ENCODE data around the gene GRIK4. TPM values are rescaled to one million over a fixed set of nuclear protein-coding genes. Genes with fewer than 3 reads are reported as not detected.
"Not testable (repeated sequence)": the region's sequence is repeated elsewhere in the genome, so short reads cannot be mapped to it uniquely, and the experiment has no call there.

The GRIK4 gene
- polyA plus RNA-seq, 1 donor, result 1.3 TPM

DNA sequence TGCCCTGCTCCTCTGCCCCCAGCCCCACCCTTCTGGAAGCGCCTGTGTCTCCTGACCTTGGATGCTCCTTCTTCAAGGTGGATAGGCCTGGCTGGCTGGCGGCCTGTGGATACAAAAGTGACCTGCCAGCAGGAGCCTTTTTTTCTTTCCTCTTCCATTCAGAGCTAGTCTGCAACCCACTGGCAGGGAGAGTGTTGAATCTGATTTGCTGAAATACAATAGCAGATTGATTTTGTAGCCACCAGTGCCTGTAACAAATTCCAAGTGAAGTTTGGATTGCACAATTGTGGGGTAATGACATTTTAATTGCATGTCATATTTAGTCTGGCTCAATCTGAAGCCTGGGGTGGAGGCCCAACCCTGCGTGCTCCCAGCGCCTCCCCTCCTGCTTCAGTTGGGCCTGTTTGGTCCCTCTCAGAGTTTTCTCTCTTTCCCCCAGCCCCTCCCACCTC is 97.2 kb downstream of the GRIK4 start:
- no peak for DNase-seq

DNA sequence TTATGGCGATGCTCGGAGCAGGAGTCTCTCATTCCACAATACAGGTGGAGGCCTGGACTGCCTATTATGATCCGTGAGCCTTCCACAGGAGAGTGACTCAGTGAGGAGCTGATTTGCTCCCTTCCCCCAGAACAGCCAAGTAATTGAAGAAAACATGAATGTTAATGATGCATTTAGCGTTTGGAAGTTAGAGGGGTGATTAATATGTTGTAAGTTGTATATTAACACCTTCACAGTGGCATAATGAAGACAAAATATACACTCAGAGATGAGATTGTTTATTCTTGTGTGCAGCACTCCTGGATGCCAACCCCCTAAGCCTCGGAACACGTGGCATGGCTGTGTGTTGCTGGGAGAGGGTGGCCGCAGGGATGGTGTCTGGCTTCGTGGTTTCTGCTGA is 98.6 kb downstream of the GRIK4 start:
- DNase-seq, result no peak

DNA sequence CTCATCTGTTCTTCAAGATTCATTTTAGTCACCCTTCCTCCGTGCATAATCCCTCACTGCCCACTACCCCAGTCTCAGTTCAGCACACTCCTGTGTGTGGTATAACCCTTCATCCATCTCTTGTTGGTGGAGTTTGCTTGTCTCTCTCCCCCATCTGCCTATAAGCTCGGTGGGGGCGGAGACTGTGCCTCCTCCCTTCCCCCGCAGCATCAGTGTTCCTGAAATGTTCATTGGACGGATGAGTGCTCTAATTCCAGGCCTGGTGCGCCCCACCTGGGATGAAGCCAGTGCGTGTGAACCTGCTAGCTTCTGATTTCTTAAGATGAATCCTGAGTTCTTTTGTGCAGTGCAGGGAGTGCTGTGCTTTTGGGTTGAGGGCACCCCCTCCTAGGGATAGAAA is 100.0 kb downstream of the GRIK4 start:
- DNase-seq, result no peak

DNA sequence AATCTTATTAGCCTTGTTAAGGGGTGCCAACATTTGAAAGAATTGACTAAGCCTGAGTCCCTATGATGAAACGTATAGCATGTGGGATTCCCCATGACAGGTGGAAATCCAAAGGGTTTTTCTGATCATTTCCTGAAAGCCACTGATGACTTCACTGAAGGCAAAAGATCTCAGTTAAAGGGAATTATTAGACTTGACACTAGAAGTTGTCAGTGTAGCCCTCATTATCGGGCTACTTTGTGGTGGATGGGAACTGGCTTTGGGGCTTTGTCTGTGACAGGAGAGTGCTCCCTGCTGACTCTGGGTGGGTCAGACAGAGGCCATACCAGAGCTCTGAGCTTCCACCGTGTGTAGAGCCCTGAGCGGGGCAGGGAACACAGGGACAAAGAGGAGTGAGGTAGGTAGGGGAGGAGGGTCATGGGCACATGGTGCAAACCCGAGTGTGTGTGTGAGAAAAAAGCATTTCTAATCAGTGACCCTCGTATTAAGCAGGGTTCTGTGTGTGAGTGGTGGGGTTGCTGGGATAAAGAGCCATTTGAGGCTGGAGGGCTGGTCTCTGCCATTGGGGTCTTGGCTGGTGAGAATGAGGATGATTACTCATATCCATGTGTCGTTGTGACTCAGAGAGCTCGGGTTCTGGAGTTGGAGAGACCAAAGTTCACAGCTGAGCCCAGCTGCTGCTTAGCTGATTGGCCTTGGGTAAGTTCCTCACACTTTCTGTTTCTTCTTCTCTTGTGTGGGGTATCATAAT is 101.1 kb downstream of the GRIK4 start:
- no peak for DNase-seq

DNA sequence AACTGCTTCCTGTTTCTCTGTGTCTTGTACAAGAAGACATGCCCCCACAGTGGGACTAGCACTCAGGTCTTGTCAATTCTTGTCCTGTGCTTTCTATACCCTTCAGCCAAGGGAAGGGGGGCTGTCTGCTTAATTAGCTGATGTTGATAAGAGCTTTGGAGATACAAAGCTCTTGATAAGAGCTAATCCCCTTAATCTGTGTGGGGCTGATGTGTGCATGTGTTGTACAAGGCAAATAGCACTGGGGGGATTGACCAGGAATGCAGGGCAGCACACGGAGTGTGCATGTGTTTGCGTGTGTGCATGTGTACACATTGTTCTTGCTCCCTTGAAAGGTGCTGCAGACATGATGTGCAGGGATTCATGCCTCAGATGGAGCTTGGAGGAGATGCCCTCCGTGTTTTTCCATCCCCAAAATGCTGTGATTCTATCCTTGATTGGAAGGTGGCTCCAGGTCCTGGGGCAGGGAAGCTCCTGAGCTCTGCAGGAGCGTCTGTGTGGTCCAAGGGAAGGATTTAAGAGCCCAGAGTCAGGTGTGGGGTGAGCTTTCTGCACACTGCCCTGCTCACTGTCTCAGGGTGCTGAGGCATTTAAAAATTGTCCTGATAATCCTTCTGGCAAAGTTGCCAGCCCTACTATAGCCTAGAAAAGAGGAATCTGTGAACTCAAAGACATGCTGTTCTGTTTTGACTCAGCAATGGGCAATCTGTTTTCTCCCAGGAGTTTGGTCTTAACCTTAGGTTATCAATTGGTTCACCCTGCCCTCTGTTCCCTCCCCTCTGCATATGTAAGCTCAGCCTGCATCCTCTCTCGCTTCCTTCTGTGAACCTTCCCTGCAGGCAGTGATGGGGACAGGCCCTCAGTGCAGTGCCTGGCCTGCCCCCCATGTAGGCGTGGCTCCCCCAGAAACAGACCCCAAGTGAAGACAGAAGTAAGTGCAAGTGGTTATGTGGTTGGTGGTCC is 102.0 kb downstream of the GRIK4 start:
- DNase-seq, result no peak

DNA sequence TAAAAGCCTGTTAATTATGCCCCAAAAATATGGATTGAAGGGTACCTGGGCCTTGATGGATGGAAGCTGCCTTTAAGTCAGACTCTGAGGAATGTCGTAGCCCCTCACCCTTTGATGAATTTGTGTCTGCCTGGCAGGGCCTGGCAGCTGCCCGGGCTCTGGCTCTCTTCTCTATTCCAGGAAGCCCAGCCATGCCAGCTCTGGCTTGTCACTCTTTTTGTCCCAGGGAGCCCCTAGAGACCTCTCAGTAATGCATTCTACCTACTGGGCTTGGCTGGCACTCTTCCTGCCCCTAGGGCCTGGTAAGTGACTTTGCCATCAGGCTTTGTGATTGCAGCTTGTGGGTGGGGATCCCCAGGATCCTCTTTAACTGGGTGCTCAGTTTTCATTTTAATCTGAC is 103.8 kb downstream of the GRIK4 start:
- no peak for DNase-seq

DNA sequence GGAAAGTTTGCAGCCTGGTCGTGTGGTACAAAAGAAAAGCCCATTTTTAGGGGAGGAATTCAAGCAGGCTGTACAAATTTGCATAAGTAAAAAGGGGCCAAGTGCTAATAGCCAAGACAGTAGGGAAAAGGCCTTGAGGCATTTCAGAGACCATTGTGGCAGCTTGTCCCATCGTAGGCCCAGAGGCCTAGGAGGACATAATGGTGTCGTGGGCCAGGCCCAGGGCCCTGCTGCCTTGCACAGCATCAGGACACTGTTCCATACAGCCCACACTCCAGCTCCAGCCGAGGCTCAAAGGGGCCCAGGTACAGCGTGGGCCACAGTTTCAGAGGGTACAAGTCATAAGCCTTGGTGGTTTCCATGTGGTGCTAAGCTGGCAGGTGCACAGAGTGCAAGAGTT is 106.9 kb downstream of the GRIK4 start:
- no peak for DNase-seq

DNA sequence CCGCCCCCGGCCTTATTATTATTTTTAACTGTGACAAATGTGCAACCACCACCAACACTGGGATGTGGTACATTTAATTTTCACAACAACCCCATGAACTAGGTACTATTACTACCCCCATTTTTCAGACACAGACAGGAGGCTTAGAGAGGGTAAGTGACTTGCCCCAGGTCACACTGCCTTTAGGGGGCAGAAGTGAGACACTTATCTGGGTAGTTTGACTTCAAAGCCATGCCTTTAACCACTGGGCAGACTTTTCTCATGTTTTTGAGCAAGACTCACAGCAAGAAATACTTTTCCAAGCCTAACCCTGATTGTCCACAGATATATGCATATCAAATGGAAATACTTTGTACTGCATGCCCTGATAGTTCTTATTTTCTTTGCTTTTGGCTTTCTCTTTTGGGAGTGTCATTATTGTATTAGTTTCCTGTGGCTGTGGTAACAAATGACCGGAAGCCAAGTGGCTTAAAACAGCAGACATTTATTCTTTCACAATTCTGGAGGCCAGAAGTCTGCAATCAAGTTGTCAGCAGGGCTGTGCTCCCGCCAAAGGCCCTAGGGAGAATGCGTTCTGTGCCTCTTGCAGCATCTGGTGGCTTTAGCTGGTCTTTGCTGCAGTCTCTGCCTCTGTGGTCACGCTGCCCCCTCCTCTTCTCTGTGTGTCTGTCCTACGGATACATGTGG is 110.8 kb downstream of the GRIK4 start:
- DNase-seq, result no peak

DNA sequence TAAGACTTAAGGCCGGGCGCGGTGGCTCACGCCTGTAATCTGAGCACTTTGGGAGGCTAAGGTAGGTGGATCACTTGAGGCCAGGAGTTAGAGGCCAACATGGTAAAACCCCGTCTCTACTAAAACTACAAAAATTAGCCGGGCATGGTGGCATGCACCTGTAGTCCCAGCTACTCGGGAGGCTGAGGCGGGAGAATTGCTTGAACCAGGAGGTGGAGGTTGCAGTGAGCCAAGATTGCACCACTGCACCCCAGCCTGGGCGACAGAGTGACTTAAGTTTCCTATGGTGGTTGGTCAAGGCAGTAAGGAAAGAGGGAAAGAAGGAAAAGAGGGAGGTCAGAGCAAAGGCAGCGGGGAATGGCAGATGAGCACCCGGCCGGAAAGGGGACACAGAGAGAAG is 113.4 kb downstream of the GRIK4 start:
- DNase-seq, result not testable (repeated sequence)

DNA sequence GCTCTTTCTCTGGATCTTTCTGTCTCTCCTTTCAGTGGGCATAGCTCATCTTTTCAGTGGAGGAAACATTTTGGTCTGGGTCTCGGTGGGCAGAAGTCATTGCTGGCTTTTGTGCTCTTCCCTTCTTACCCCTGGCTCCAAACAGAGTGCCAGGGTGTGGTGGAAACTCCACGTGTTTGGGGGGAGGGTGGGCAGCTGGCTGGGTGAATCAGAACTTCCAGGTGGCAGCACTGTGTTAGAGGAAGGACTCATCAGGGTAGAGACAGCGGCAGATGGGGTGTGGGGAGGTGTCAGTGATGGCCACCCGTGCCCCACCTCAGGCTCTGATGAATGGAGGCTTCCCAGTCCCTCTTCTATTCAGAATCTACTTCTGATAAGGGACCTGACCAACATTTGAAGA is 114.0 kb downstream of the GRIK4 start:
- DNase-seq, result no peak

DNA sequence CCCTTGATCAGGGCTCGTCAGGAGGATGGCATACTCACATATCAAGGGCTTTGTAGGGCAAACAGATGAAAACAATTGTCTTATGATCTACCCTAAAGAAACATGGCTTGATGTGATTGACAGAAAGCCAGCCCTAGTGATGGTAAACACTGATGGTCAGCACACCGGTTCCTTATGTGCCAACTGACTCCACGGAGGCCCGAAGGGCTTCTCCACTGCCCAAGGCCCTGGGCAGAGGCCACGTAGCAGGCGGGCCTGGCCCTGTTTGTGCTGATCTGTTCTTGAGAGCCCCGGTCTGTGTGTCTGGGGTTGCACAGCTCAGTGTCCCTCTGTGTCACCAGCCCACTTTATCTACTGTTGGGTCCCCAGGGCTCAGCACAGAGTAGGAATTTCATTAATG is 115.2 kb downstream of the GRIK4 start:
- DNase-seq, result no peak

DNA sequence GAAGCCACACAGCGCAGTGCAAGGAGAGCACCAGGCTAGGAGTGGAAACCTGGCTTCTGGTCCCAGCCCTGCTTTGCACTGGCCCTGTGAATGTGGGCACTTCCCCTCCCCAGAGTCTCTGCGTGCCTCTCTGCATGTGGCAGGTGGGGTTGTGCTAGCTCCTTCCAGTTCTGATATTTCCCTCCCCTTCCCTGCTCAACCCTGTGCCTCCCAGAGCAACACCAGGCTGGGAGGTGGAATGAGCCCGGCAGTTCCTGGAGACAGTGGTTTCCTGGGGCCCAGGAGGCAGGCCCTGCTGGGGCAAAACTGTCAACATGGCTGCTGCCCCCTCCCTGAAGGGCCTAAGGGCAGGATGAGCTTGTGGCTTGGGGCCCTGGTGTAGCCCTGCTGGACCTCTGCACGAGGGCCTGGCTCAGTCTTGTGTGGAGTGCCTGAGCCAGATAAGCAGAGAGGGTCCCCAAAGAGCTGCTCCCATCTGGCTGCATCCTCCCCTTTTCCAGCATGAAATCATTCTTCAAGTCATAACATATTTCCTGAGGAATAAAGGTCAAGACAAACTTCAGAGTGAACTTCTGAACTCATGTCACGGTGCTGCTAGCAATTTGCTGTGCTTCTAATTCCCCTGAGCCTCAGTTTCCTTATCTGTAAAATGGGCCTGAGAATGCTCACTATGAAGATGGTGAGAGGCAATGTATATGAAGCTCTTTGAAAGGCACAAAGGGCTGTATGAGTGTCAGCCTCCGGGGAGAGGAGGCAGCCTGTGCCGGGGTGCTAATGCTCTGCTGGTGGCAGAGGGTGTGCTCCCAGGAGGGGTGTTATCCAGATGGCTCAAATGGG is 116.0 kb downstream of the GRIK4 start:
- no peak for DNase-seq

DNA sequence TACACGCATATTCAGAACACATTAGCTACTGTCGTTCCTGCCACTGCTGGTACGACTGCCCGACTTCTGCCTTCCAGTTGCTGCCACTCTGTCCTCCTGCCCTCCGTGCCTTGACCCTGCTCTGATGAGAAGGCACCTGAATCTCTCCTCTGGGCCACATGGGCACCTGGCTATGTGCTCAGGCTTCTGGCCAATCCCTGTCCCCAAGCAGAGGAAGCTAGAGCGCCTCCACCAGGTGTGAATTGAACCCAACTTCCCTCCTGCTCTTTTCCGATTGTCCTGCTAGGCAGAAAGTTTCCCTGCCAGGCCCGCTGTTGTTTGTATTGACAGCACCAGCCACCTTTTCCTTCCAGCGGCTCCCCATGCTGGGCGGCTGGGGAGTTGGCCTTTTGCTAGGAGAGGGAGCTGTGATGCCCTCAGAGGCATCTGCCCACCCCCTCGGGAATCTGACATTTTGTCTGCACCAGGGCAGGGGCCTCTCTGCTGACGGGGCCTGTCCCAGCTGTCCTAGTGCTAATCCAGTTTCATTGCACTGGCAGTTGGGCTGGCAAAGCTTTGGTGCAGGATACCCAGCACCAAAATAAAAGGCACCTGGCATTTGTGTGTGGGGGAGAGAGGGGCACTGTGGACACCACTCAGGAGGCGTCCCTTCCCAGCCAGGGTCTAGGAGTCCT is 118.0 kb downstream of the GRIK4 start:
- no peak for DNase-seq

DNA sequence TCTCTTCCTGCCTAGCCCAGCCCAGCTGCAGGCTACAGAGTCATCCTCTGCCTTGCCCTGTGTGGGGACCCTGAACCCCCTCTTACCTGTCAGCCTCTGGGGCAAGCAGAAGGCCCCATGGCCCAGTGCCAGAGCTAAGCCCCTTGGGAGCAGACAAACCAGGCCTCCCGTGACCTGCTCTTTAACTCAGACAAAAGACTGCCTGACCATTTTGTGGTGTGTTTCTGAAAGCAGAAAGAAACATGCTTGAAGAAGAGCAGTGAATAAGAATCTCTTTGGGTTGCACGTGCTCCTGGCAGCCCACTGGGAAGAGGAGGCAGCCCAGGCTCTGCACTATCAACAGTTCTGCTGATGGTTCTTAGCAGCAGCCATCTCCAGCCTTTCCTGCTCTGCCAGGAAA is 118.6 kb downstream of the GRIK4 start:
- no peak for DNase-seq

DNA sequence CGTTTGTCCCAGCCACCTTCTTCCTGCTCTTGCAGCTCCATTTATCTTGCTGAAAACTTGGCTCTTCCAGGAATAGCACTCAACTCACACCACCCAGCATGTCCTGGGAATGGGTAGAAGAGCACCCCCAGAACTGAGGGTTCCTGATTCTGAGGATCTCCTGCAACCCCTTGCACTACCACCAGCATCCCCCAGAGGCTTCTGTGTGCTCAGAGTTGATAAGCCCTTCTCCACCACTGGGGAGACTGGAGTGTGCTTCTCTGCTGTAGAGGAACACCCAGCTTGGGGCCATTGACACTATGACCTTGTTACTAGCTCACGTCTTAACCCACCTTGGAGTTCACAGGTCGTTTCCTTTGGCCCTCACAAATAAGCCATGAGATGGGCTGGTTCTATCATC is 121.0 kb downstream of the GRIK4 start:
- DNase-seq, result no peak

DNA sequence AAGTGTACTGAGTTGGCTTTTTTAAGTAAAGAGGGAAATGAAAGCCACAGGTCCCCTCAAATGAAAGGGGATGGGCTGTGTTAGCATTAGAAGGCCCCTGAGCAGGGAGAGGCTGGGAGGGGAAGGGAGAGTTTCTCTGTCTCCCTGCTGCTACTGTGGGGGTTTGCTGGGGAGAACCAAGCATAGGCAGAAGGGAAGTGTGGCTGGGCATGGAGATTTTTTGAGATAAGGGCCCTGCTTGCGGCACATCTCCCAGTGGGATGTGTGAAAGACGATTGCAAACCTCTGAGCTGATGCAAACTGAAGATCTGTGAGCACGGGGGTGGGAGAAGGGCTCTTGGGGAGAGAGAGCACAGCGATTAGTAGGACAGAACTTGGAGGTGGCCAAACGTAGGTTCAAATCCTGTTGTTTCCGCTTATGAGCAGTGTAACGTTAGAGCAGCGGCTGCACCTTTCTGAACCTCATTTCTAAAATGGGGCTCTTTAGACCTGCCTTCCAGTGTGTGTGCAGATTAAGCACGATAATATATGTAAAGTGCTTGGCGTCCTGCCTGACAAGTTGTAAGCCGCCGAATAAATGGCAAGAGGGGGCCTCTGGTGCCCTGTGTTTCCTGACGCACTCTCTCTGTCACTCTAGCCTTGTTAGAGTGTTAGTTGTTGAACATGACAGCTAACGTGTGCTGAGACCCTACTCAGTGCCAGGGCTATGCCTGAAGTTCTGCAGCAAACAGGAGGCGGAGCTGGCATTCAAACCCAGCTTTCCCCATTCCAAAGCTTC is 122.3 kb downstream of the GRIK4 start:
- DNase-seq, result no peak

DNA sequence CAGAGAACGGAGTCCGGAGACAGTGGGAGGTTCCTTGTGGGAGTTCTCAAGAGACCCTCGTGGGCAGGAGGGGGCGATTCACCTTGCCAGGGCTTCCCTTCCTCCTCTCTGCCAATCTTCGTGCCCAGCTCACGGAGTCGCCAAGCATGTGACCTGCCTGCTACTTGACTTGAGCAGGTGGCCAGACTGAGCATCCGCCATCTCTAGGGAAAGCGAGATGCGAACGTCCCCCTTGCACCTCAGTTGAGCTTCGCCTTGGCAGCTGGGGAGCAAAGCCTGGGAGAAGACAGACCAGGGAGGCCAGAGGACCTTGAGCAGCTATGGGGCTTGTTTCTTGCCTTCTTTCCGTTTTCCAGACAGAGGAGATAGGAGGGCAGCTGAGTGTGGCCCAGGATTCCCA is 123.2 kb downstream of the GRIK4 start:
- DNase-seq, result no peak

DNA sequence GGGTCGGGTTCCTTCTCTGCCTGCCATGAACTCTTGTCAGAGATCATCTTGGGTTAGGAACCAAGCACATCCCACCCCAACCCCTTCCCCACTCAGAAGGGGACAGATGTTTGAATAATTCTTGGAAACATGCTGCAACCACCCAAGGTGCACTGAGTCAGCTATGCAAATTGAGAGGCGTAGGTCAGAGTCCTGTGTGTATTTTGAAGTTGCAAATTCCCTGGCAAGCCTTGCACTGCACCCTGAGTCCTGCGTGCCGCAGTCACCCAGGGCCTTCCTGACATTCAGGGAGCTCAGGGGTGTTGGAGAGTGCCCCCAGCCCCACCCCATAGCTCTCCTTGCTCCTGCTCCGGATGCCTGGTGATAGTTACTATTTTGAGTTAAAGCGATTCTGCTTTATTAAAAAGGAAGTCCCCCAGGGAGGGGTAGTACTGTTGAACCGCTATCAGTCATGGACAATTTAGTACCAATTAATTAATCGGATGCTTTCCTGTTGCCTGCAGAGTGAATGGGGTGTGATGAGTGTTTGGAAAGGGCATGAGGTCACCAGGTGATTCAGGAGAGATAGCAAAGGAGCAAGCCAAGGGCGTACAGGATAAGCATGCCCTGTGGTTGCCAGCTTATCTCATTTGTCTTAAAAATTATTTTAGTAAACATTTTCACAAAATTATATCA is 123.7 kb downstream of the GRIK4 start:
- no peak for DNase-seq

DNA sequence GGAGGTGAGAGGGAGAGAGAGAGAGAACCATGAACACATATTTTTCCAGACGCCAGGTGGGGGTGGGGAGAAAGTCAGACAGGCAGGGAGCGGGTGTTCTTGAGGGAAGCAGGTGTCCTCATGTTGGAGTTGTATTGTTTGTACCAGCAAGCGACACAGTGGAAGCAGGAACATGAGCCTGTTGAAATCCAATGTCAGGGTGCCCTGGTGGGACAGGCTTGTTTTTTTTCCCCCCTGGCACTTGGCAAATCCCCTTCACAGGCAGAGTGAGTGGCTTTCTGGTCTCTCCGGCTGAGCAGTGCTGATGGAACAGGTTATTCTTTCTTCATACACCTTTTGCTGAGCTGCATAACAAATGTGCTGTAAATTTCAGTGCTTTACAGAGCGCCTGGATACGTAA is 125.6 kb downstream of the GRIK4 start:
- DNase-seq, result no peak

Measured in left kidney (tissue), 2 donors.